Posterior vena cava (tissue), 2 donors: Measurements from ENCODE around the gene BIN2. TPM values are rescaled to one million over a fixed set of nuclear protein-coding genes. Genes with fewer than 3 reads are reported as not detected.
"Not testable (repeated sequence)": the region's sequence is repeated elsewhere in the genome, so short reads cannot be mapped to it uniquely, and the experiment has no call there.

ENCODE experiments used
- DNase-seq: peaks from one replicate; pipeline ENCODE4 v3.0.0-alpha.2; 2020; ENCODE audit warnings: low spot score
- intact Hi-C, 2 donors: fragments of 100-400 bp; cut with DNase I; formaldehyde crosslinking; loops; one replicate each; pipeline versions ENCODE4 v1.14.1 to v1.14.2; 2022 to 2023
- total RNA-seq, 2 donors: library from RNA; stranded (reverse); fragmentation: NEBNext Ultra II Directional; extraction: Animal tissue kit (Norgen Biotek cat#: 25700); gene quantifications; one replicate each; pipeline ENCODE4 v1.2.1, GENCODE V29; 2021
- donor health status: DM: yes; HTN: yes; CAD: no.
- donor health status: DM: yes; HTN: yes; CAD: no.

Gene BIN2
- total RNA-seq, 2 donors from 2014 or later: 5.6 to 8.8 TPM

GRCh38 chr12:51349026-51349425, 25.1 kb upstream of the BIN2 start:
- intact Hi-C loops: no loop called here
- no peak for DNase-seq

- DNase-seq: no peak
- intact Hi-C loops: no loop called here
Measured at GRCh38 chr12:51348116-51348515, 24.1 kb upstream of the BIN2 start.

- intact Hi-C loops: no loop called here
- DNase-seq: no peak
Measured at GRCh38 chr12:51346581-51346980, 22.6 kb upstream of the BIN2 start, which contains the start of gene CELA1. Gene CELA1, minus strand, starts transcription at chr12:51346679. Its CDS starts 41 bp downstream, at chr12:51346638.

GRCh38 chr12:51345681-51346080, 21.7 kb upstream of the BIN2 start:
- DNase-seq: no peak
- intact Hi-C loops: no loop called here

- intact Hi-C loops: no loop called here
- DNase-seq: no peak
Measured at GRCh38 chr12:51343201-51343600, 19.2 kb upstream of the BIN2 start.

GRCh38 chr12:51342416-51342815, 18.4 kb upstream of the BIN2 start:
- DNase-seq: no peak
- intact Hi-C loops: no loop called here

- intact Hi-C loops: no loop called here
- DNase-seq: no peak
Measured at GRCh38 chr12:51341251-51342007, 17.5 kb upstream of the BIN2 start.

GRCh38 chr12:51339750-51340149, 15.8 kb upstream of the BIN2 start:
- DNase-seq: no peak
- intact Hi-C loops: no loop called here

- intact Hi-C loops, DNase-seq: not testable (repeated sequence)
Measured at GRCh38 chr12:51337336-51337735, 13.4 kb upstream of the BIN2 start.

GRCh38 chr12:51335931-51336330, 12.0 kb upstream of the BIN2 start:
- DNase-seq: no peak

GRCh38 chr12:51334764-51335163, 10.8 kb upstream of the BIN2 start:
- intact Hi-C loops: no loop called here
- DNase-seq: no peak

More at GRCh38 chr12:51335931-51336330, 12.0 kb upstream of the BIN2 start:
- intact Hi-C loops: no loop called here

GRCh38 chr12:51333536-51333935, 9.6 kb upstream of the BIN2 start:
- no peak for DNase-seq
- intact Hi-C loops: no loop called here

GRCh38 chr12:51330186-51330585, 6.2 kb upstream of the BIN2 start:
- intact Hi-C loops: no loop called here
- no peak for DNase-seq

GRCh38 chr12:51329742-51330141, 5.8 kb upstream of the BIN2 start:
- intact Hi-C loops: no loop called here
- no peak for DNase-seq

GRCh38 chr12:51328587-51328986, 4.6 kb upstream of the BIN2 start:
- DNase-seq: no peak
- intact Hi-C loops: no loop called here

- no peak for DNase-seq
- intact Hi-C loops: no loop called here
Measured at GRCh38 chr12:51326698-51327439, 2.9 kb upstream of the BIN2 start.

- intact Hi-C loops: no loop called here
- no peak for DNase-seq
Measured at GRCh38 chr12:51324953-51325352, 979 bp upstream of the BIN2 start.

- intact Hi-C loops: no loop called here
- no peak for DNase-seq
Measured at GRCh38 chr12:51323317-51323960, 535 bp downstream of the BIN2 start.

- DNase-seq: no peak
- intact Hi-C loops: no loop called here
Measured at GRCh38 chr12:51322452-51322851, 1.5 kb downstream of the BIN2 start.

- intact Hi-C loops: no loop called here
- no peak for DNase-seq
Measured at GRCh38 chr12:51321882-51322281, 2.1 kb downstream of the BIN2 start.
